K562 (cell line): ENCODE results near the gene FARP2.

Experiments
- CTCF ChIP-seq, 3 experiments: IDR thresholded peaks in 2 of 3; conservative IDR thresholded peaks in 1 of 3; 2 replicates each; pipeline ENCODE4 v1.5.1; 2011 to 2012; ENCODE audit warnings: low read length in 3 of 3, mild to moderate bottlenecking in 3 of 3, control low read depth in 2 of 3, improper control_type of control experiment in 1 of 3, inconsistent platforms in 1 of 3, low read depth in 1 of 3, mixed read lengths in 1 of 3, moderate library complexity in 1 of 3; ENCODE audit not compliant: insufficient read depth in 2 of 3
- GTF3C2 ChIP-seq: IDR thresholded peaks from 3 replicates; pipeline ENCODE4 v1.6.1; 2011; ENCODE audit warnings: borderline replicate concordance, mild to moderate bottlenecking, moderate library complexity; ENCODE audit not compliant: insufficient read length; ENCODE audit errors: extremely low read depth
- HDAC6 ChIP-seq: IDR thresholded peaks from 2 replicates; pipeline ENCODE4 v1.6.1; 2012; ENCODE audit warnings: low read depth, mild to moderate bottlenecking, control low read depth, inconsistent platforms, low read length, moderate library complexity
- NR2F6 ChIP-seq: fragments of 450-650 bp; formaldehyde crosslinking; IDR thresholded peaks from 2 replicates; pipeline ENCODE4 v1.4.0; 2020; ENCODE audit warnings: mild to moderate bottlenecking
- POLR2A ChIP-seq: fragments of 450-650 bp; conservative IDR thresholded peaks from 2 replicates; pipeline ENCODE4 v1.6.1; 2016
- SMAD2 ChIP-seq: fragments of 150-350 bp; IDR thresholded peaks from 2 replicates; pipeline ENCODE4 v1.6.1; 2014; ENCODE audit warnings: low read depth, mild to moderate bottlenecking, low read length
- ZBED1 ChIP-seq: IDR thresholded peaks from 2 replicates; pipeline ENCODE4 v1.6.1; 2014
- ZNF347 ChIP-seq: fragments of 450-650 bp; formaldehyde crosslinking; IDR thresholded peaks from 2 replicates; pipeline ENCODE4 v1.4.0; 2020; ENCODE audit warnings: low read depth, mild to moderate bottlenecking, moderate library complexity
- ZNF639 ChIP-seq, 2 experiments: fragments of 200-800 bp in 1 of 2; sonication (Bioruptor generic) in 1 of 2; sonication (generic) in 1 of 2; formaldehyde crosslinking in 1 of 2; IDR thresholded peaks in 1 of 2; conservative IDR thresholded peaks in 1 of 2; 2 replicates each; pipeline versions ENCODE4 v1.5.0 to v1.6.1; 2016 to 2020; ENCODE audit warnings: missing compliant biosample characterization in 1 of 2, missing genetic modification characterization in 1 of 2, missing genetic modification reagents in 1 of 2
- ZNF740 ChIP-seq, 3 experiments: fragments of 200-800 bp in 1 of 3; sonication (Bioruptor generic) in 1 of 3; sonication (generic) in 1 of 3; formaldehyde crosslinking in 1 of 3; IDR thresholded peaks; 2 replicates each; pipeline versions ENCODE4 v1.6.1 to v1.8.0; 2016 to 2022; ENCODE audit warnings: mild to moderate bottlenecking in 2 of 3, missing compliant biosample characterization in 2 of 3, missing genetic modification characterization in 2 of 3, missing genetic modification reagents in 1 of 3

- TF ChIP-seq POLR2A (no peak), NR2F6 (CRISPR knock-in tag) (no peak), ZBED1 (no peak), CTCF (IDR thresholded peaks at IDR 0.05 in 2 of 3, conservative IDR thresholded peaks at IDR 0.05 in 1 of 3; ENCODE audit: insufficient read depth in 2 of 3, low read depth in 1 of 3, low read length in 3 of 3) (no peak), ZNF639 (CRISPR knock-in tag; conservative IDR thresholded peaks at IDR 0.05 in 1 of 2, IDR thresholded peaks at IDR 0.05 in 1 of 2) (no peak), ZNF347 (CRISPR knock-in tag) (no peak), ZNF740 (CRISPR knock-in tag; IDR thresholded peaks at IDR 0.05) (no peak), ZNF740 (tag; IDR thresholded peaks at IDR 0.05) (no peak), GTF3C2 (no peak), HDAC6 (no peak), SMAD2 (no peak)
These were observed 147.8 kb downstream of the FARP2 start for GRCh38 chr2:241503776-241504392.
